Measurements from ENCODE around the gene LRCH1. TPM values are rescaled to one million over a fixed set of nuclear protein-coding genes. Genes with fewer than 3 reads are reported as not detected.

The LRCH1 gene
- total and polyA plus RNA-seq, 2 of the 13 experiments (the other 11 are each of a cell fraction or from before 2014, with no cell fraction given): 4.1 to 12.6 TPM

Small RNA genes within 50 kb of the gene (small RNA-seq; reads per million reads assigned to genes)
- 0 reads per million in 3 experiments for gene AL359880.1 (ENCODE audit: insufficient read depth in 2 of 3, insufficient read length in 3 of 3, low read depth in 2 of 3, low replicate concordance in 1 of 3)

Other genes starting within 250 kb of the LRCH1 start
- gene RUBCNL, start 165.9 kb upstream of the LRCH1 start, total RNA-seq (2016; rRNA removed; fragmentation: Illumina TruSeq; extraction: Trizol): not detected in 2 replicates
- gene RUBCNL, start 165.9 kb upstream of the LRCH1 start, polyA plus RNA-seq (2011; rRNA removed): not detected in 2 replicates
- 147 and 234 TPM in 2 replicates for gene ESD, start 244.0 kb downstream of the LRCH1 start, total RNA-seq (2016; rRNA removed; fragmentation: Illumina TruSeq; extraction: Trizol)
- 87.5 and 118 TPM in 2 replicates for gene ESD, start 244.0 kb downstream of the LRCH1 start, polyA plus RNA-seq (2011; rRNA removed)

All from HepG2 (cell line).